Measurements from ENCODE around the gene MIA2.
"Not testable (repeated sequence)": the region's sequence is repeated elsewhere in the genome, so short reads cannot be mapped to it uniquely, and the experiment has no call there.

Gene MIA2

DNA sequence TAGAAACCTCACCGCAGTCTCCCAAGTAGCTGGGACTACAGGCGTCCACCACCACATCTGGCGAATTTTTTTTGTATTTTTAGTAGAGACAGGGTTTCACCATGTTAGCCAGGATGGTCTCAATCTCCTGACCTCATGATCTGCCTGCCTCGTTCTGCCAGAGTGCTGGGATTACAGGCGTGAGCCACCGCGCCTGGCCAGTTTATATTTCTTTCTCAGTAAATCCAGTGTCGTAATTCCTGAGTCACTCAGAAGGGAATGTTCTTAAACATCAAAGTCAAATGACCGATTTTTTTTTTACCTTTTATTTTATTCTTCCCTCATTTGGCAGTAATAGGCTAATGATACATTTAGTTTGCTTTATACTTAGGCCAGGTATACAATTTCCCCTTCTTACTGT, 118.0 kb downstream of the MIA2 start:
- POLR2A ChIA-PET (ENCODE audit: low non-redundant PET), result no interaction called here
- DNase-seq (ENCODE audit: low spot score), result no peak
- CTCF ChIA-PET, result no interaction called here
- TF ChIP-seq, protein P1, sequence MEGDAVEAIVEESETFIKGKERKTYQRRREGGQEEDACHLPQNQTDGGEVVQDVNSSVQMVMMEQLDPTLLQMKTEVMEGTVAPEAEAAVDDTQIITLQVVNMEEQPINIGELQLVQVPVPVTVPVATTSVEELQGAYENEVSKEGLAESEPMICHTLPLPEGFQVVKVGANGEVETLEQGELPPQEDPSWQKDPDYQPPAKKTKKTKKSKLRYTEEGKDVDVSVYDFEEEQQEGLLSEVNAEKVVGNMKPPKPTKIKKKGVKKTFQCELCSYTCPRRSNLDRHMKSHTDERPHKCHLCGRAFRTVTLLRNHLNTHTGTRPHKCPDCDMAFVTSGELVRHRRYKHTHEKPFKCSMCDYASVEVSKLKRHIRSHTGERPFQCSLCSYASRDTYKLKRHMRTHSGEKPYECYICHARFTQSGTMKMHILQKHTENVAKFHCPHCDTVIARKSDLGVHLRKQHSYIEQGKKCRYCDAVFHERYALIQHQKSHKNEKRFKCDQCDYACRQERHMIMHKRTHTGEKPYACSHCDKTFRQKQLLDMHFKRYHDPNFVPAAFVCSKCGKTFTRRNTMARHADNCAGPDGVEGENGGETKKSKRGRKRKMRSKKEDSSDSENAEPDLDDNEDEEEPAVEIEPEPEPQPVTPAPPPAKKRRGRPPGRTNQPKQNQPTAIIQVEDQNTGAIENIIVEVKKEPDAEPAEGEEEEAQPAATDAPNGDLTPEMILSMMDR (conservative IDR thresholded peaks at IDR 0.05; ENCODE audit: low read depth), result no peak
- H3K27ac ChIP-seq, result no peak overlapping the region

DNA sequence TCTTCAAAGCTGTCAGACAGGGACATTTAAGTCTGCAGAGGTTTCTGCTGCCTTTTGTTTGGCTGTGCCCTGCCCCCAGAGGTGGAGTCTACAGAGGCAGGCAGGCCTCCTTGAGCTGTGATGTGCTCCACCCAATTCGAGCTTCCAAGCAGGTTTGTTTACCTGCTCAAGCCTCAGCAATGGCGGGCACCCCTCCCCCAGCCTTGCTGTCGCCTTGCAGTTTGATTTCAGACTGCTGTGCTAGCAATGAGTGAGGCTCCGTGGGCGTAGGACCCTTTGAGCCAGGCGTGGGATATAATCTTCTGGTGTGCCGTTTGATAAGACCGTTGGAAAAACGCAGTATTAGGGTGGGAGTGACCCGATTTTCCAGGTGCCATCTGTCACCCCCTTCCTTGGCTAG, 125.4 kb downstream of the MIA2 start:
- DNase-seq (ENCODE audit: low spot score); H3K27ac ChIP-seq; POLR2A ChIA-PET (ENCODE audit: low non-redundant PET): not testable (repeated sequence)
- CTCF ChIA-PET, result interaction anchor here (0.6 kb wide), 1 partner anchor 10 kb away, joined by 3 read pairs; no protein-coding TSS in a partner anchor

DNA sequence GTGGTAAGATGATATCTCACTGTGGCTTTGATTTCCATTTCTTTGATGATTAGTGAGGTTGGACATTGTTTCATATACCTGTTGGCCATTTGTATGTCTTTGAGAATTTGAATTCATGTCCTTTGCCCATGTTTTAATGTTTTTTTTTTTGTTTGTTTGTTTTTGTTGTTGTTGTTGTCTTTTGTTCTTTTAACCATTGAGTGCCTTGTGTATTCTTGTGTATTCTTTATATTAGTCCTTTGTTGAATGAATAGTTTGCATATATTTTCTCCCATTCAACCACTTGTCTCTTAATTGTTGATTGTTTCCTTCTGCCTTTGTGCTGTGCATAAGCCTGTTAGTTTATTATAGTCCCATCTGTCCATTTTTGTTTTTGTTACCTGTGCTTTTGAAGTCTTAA, 126.6 kb downstream of the MIA2 start:
- ChIA-PET POLR2A (ENCODE audit: low non-redundant PET) (no interaction called here), CTCF (no interaction called here)
- no peak overlapping the region for H3K27ac ChIP-seq
- no peak for DNase-seq (ENCODE audit: low spot score)
- TF ChIP-seq, protein P1 (conservative IDR thresholded peaks at IDR 0.05; ENCODE audit: low read depth), result no peak

DNA sequence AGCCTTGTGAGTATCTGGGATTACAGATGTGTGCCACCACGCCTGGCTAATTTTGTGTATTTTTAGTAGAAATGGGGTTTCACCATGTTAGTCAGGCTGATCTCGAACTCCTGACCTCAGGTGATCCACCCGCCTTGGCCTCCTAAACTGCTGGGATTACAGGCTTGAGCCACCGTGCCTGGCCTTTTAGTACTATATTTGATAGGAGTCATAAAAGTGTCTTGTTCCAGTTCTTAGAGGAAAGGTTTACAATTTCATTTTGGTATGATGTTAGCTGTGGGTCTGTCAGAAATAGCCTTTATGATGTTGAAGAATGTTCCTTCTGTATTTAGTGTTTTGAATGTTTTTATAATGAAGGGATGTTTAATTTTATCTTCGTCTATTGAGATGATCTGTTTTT, 127.8 kb downstream of the MIA2 start:
- POLR2A ChIA-PET (ENCODE audit: low non-redundant PET); H3K27ac ChIP-seq; DNase-seq (ENCODE audit: low spot score); CTCF ChIA-PET: not testable (repeated sequence)

DNA sequence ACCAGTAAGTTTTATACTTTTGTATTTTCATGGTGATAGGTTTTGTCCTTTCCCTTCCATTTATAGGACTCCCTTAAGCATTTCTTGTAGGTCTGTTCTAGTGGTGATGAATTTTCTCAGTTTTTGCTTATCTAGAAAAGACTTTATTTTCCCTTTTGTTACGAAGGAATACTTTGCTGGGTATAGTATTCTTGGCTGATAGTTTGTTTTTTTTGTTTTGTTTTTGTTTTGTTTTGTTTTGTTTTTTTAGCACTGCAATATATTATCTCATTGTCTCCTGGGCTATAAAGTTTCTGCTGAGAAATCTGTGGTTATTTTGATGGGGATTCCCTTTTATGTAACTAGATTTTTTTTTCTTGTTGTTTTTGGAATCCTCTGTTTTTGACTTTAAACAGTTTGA, 130.8 kb downstream of the MIA2 start:
- no peak for DNase-seq (ENCODE audit: low spot score)
- no peak overlapping the region for H3K27ac ChIP-seq
- TF ChIP-seq, protein P1 (conservative IDR thresholded peaks at IDR 0.05; ENCODE audit: low read depth), result no peak
- POLR2A ChIA-PET (ENCODE audit: low non-redundant PET), result no interaction called here
- CTCF ChIA-PET, result interaction anchor here (0.6 kb wide), 2 partner anchors 56 to 195 kb away, joined by 3 read pairs; partner anchors contain the start of gene TRAPPC6B

DNA sequence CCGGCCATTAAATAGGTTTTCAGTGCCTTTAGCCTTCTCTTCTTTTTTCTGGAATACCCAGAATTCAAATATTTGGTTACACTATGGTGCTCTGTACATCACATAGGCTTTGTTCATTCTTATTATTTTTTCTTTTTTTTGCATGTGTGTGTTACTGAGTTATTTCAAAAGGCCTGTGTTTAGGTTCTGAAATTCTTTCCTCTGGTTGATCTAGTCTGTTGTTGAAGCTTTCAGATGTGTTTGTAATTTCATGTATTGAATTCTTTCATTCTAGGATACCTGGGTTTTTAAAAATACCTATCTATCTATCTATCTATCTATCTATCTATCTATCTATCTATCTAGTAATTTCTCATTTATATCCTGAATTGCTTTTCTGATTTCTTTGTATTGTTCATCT, 131.6 kb downstream of the MIA2 start:
- ChIA-PET POLR2A (ENCODE audit: low non-redundant PET) (no interaction called here), CTCF (no interaction called here)
- TF ChIP-seq, protein P1 (conservative IDR thresholded peaks at IDR 0.05; ENCODE audit: low read depth), result no peak
- DNase-seq (ENCODE audit: low spot score), result no peak
- no peak overlapping the region for H3K27ac ChIP-seq

DNA sequence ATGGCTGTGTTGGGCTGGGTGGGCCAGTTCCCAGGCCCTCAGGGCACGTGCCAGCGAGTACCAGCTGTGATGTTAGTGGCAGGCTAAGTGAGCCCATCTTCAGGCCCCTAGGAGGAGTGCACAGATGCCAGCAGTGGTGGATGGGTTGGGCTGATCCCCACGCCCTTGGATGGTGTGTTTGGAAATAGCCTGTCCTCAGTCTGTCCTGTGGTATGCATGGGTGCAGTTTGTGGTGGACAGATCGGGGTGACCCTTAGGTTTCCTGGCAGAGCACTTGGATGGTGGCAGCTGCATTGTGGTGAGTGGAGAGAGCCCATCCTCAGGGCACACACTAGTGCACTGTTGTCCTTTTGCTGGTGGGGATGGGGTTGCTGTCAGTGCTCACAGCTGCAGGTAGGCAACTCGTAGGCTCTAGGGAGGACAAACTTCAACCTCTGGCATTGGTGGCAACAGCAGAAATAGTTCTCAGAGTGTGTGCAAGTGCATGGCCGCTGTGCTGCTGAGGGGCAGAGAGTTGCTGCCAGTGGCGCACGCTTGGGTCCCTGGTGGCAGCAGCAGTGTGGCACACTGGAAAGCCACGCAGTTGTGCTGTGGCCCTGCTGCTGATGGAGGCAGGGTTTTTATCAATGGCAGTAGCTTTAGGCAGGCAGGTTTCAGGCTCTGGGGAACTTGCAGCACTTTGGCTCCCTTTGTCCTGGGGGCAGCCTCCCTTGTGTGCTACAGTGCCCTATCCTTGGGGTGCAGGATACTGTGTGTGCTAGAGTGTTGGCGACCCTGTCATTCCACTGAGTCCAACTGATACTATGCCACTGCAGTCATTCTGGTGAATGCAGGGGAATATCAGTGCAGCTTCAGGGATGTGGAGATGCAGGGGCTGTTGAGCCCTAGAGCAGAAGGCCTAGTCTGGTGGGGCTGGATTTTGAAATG, 133.0 kb downstream of the MIA2 start:
- DNase-seq (ENCODE audit: low spot score), result no peak
- CTCF ChIA-PET, result interaction anchor here (0.7 kb wide), 1 partner anchor 135 kb away, joined by 3 read pairs; no protein-coding TSS in a partner anchor
- POLR2A ChIA-PET (ENCODE audit: low non-redundant PET), result no interaction called here
- no peak overlapping the region for H3K27ac ChIP-seq
- TF ChIP-seq, protein P1 (conservative IDR thresholded peaks at IDR 0.05; ENCODE audit: low read depth), result no peak

All from RWPE1 (cell line).